HG02759 (cell line): ENCODE results near the gene DNAJB1.
"Not testable (repeated sequence)": the region's sequence is repeated elsewhere in the genome, so short reads cannot be mapped to it uniquely, and the experiment has no call there.

ENCODE experiments used
- ATAC-seq: cut with Tn5 transposase; IDR thresholded peaks from one replicate; pipeline ENCODE4 v1.9.1; 2021; ENCODE audit warnings: mild to moderate bottlenecking, moderate library complexity; ENCODE audit not compliant: unreplicated experiment

Gene DNAJB1

GRCh38 chr19:14553042-14553938 is 35.1 kb upstream of the DNAJB1 start:
- ATAC-seq: no peak

GRCh38 chr19:14552006-14552360 is 33.8 kb upstream of the DNAJB1 start:
- ATAC-seq: not testable (repeated sequence)

DNA sequence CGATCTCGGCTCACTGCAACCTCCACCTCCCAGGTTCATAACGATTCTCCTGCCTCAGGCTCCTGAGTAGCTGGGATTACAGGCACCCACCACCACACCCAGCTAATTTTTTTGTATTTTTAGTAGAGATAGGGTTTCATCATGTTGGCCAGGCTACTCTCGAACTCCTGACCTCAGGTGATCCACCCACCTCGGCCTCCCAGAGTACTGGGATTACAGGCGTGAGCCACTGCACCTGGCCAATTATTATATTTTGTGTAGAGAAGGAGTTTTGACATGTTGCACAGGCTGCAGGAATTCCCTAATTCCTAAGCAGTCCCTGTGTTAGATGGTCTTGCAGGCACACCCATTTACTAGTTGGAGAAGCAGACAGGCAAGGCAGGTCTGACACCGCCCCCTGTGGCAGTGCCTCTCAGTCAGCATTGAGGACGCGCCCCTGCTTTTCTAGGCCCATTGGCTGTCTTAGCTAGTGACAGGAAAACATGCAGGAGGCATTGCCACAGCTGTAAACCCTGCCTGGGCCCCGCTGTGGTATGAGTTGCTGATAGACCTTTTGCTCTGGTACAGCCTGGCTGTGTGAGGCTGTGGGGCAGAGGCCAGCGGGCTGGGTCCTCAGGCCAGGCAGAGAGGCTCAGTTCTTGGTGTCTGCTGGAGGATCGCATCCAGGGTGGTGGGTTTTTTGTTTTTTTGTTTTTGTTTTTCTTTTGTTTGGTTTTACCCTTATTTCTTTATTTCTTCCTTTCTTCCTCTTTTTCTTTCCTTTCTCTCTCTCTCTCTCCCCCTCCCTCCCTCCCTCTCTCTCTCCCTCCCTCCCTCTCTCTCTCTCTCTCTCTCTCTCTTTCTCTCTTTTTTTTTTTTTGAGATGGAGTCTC is 33.2 kb upstream of the DNAJB1 start:
- ATAC-seq: peak; percentile 48

DNA sequence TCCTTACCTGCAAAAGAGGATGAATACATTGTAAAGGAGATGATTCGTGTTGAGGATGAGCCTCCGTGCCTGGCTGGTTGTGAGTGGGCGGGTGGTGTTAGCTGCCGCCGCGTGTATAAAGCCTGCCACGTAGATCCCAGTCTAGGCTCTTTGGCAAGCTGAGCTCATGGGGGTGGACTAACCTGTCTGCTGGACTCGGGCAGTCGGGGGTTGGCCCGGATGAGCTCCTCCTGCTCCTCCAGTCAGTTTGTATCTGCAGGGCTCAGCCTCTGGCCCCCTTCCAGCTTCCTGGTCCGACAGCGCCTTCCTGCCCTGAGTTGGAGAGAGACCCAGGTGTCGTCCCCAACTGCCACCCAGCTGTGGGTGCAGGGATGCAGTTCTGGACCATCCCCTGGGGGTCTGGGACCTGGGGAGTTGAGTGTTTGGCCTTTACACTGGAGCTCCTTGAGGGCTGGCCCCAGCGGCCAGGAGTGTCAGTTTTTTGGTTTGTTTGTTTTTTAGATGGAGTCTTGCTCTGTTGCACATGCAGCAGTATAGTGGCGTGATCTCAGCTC is 32.1 kb upstream of the DNAJB1 start:
- no peak for ATAC-seq

DNA sequence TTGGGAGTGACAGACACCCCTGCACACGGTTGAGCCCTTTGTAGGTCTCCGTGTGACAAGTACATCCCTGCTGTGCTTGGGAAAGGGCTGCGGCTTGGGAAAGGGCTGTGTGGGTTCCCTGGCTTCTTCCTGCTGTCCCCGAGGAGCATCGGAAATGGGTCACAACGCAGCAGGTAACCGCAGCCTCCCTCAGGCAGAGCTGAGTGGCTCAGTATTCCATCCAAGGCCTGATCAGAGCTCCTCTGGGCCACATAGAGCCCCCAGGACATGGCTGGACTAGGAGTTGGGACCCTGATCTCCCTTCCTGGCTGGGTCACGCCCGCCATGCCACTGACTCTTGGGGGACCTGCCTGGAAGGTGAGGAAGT is 27.5 kb upstream of the DNAJB1 start:
- ATAC-seq: no peak

DNA sequence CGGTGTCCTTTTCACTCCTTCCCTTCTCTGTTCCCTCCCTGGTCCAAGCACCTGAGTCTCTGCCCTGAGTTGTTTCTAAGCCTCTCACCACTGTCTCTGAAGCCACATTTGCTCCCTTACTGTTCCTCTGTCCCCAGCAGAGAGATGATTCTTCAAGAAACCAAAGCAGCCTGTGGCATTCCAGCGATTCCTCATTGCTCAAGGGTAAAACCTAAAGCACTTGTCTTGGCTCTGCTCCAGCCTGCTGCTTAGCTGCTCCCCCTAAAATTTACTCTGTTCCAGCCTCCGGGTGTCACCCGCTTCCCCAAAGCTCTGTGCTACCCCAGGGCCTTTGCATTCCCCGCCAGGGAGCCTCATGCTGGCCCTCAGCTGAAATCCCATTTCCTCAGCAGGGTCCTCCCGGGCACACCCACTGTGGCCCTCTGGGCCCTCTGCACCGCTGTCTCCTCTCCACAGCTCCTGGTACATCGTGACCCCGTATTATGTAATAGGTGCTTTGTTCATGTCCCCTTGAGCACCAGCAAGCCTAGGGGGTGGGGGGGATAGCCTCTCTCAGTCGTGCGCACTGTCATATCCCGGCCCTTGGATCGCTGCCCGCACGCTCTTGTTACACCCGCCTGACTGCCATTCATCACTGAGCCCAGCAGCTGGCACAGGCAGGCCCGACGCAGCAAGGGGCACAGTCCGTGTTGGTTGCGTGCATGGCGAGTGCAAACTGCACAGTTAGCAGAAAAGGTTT is 26.9 kb upstream of the DNAJB1 start:
- no peak for ATAC-seq

GRCh38 chr19:14544047-14544446 is 25.9 kb upstream of the DNAJB1 start:
- ATAC-seq: no peak

DNA sequence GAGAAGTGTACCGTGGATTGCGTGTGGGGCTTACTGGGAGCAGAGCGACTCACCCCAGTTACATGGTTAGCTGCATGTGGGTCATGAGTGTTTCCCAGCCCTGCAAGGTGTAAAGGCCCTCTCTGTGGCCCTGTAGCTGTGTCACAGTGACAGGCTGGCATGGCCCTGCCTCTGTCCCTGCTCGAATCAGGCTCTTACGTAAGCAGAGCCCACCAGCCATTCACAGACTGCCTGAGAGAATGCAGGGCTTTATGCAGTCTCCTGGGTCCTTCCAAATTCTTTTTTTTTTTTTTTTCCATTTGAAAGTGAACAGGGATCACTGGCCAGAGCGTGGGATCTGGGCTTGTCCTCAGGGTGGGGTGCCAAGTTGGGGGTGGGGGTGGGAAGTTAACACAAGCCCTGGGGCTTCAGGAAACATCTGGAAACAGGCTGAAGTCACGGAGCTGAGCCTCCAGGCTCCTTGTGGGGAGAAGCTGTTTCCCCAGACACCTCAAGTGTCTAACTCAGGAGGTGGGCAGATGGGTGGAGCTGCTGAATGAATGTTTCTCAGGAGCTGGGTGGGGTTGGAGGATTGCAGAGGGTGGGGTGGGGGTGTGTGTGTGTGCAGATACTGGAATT is 24.6 kb upstream of the DNAJB1 start:
- no peak for ATAC-seq

DNA sequence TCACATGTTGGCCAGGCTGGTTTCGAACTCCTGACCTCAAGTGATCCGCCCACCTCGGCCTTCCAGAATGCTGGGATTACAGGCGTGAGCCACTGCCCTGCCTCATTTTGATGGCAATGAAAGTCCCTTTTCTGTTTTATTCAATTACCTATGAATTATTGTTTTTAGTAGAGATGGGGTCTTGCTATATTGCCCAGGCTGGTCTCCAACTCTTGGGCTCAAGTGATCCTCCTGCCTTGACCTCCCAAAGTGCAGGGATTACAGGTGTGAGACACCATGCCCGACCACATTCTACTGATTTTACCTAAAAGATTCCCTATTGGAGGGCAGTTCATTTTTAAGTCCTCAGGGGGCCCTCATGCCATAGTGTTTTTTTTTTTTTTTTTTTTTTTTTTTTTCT is 23.8 kb upstream of the DNAJB1 start:
- not testable (repeated sequence) for ATAC-seq

DNA sequence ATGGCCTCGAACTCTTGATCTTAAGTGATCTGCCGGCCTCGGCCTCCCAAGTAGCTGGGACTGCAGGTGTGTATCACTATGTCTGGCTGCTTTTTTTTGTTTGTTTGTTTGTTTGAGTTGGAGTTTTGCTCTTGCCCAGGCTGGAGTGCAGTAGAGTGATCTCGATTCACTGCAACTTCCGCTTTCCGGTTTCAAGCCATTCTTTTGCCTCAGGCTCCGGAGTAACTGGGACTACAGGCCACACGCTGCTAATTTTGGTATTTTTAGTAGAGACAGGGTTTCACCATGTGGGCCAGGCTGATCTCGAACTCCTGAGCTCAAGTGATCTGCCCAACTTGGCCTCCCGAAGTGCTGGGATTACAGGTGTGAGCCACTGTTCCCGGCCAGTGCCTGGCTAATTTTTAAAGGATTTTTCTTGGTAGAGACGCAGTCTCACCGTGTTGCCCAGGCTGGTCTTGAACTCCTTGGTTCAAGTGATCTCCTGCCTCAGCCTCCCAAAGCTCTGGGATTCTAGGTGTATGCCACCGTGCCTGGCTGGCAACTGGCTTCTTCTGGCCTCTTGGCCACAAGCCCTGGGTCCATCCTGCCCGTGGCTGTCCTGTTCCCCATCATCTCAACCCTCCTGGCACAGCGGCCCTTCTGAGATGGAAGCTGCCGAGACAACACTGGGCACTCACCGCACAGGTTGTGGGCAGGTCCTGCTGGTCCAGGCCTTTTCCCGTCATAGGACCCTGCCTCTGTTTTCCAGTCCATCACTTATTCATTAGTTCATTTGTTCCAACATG is 22.7 kb upstream of the DNAJB1 start:
- ATAC-seq: no peak

DNA sequence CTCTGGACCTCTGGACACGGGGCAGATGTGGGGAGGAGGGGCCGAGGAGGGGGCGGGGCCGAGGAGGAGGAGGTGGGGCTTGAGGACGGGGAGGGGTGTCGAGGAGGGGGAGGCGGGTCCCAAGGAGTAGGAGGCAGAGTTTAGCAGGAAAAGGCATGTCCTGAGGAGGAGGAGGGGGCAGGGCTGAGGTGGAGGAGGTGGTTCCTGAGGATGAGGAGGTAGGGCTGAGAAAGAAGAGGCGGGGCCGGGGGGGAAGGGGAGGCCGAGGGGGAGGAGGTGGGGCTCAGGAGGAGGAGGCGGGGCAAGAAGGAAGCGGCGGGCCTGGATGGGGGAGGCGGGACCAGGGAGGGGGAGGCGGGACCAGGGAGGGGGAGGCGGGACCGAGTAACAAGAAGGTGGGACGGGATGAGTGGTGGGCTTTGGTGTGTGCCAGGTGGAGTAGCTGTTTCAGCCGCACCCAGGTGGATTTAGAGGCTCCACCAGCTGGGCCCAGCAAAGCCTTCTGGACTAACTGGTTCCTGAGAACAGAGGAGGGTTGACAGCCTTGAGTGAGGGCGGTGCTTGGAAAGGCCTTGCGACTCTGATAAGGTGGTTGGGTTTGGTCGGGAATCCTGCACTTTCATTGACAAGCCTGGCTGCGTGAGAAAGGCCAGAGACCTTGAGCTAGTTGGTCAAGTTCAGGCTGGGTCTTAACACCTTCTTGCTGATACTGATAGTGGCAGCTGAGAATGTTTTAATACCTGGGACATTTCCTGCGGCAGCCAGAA is 18.9 kb upstream of the DNAJB1 start:
- no peak for ATAC-seq

- no peak for ATAC-seq
These were observed 15.3 kb upstream of the DNAJB1 start for GRCh38 chr19:14533450-14533849.

DNA sequence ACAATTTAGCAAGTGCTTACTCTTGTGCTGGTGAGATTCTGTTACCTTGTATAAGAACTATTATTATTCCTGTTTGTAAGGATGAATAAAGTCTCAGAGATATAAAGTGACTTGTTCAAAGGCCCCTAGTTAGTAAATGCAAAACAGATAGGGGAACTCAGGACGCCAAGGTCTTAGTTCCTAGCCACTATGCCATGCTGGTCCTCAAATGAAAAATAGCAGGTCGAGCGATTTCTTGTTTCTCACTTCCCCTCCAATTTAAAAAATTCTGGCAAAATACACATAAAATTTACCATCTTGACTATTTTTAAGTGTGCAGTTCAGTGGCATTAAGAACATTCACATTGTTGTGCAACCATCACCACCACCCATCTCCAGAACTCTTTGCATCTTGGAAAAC is 12.3 kb upstream of the DNAJB1 start:
- ATAC-seq: no peak

- no peak for ATAC-seq
These were observed 11.8 kb upstream of the DNAJB1 start for GRCh38 chr19:14530005-14530348.

- ATAC-seq: peak; percentile 95
These were observed 11.2 kb upstream of the DNAJB1 start, which contains the start of gene TECR for GRCh38 chr19:14529254-14530004. TSS of gene TECR (plus strand) at chr19:14529594. CDS start at chr19:14529697, 103 bp downstream.

- ATAC-seq: no peak
These were observed 10.4 kb upstream of the DNAJB1 start for GRCh38 chr19:14528419-14529253.

DNA sequence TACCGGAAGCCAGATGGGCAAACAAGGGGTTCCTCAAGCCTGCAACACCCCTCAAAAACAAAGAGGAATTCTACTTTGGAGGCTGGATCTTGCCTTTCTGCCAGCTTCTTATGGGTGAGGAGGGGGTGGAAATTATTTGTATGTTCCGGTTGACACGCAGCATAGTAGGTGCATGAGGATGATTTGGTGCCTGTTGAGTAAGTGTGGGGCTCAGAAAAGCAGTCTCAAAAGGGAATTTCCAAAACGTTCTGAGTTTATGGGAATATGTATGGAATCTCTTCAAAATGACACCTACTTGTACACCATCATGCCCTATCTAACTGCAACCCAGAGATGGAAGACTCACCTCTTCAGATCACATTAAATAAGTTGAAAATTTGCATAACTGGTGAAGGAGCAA is 8.2 kb upstream of the DNAJB1 start:
- ATAC-seq: no peak
